HG03095 (cell line): ENCODE measurements around the gene RBMS1.

ENCODE experiments used
- ATAC-seq: cut with Tn5 transposase; IDR thresholded peaks from one replicate; pipeline ENCODE4 v1.9.1; 2021; ENCODE audit warnings: moderate library complexity; ENCODE audit not compliant: unreplicated experiment

RBMS1 gene

GRCh38 chr2:160389875-160390274, 103.7 kb downstream of the RBMS1 start:
- ATAC-seq = no peak

DNA sequence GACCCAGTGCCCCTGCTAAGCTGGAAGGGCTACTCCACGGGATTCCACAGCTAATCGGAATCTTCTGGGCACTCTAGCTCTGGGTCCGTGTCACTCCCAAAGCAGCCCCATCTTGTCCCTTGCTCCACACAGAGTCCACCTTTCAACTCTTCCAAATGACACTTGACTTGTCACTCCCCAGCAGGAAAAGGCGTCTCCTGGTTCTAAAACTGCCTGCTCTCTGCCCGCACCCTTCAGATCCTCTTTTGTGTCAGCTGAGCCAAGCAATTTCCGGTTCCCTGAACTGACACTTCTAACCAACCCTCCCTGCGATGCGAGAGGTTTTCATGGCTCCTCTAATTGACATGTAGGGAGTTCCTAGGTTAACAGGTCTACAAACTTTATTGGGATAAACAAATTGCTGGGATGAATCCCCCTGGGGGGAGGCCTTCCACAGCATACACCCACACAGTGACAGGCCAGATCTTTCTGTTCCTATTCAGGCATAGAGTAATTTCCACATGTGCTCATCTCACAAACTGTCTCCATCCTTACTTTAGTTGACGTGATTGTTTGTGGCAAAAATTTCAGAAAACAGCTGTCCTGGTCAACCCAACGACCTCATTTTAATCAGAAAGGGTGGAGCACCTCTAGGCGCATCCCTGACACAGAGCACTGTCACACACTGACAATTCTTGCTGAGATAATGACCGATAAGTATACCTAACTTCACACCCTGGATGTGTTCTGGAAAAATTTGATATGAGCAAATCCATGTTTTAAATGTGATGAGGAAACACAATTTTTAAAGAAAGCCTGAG, 104.9 kb downstream of the RBMS1 start:
- ATAC-seq = no peak

- ATAC-seq = no peak
Measured at GRCh38 chr2:160387558-160388262, 105.9 kb downstream of the RBMS1 start.

DNA sequence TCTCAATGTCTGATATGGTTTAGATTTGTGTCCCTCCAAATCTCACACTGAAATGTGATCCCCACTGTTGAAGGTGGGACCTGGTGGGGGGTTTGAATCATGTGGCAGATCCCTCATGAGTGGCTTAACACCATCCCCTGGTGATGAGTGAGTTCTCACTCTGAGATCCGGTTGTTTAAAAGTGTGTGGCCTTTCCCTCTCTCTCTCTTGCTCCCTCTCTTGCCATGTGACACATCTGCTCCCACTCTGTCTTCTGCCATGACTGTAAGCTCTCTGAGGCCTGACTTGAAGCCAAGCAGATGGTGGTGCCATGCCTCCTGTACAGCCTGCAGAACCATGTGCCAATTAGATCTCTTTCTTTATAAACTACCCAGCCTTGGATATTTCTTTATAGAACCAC, 108.8 kb downstream of the RBMS1 start:
- ATAC-seq = no peak

DNA sequence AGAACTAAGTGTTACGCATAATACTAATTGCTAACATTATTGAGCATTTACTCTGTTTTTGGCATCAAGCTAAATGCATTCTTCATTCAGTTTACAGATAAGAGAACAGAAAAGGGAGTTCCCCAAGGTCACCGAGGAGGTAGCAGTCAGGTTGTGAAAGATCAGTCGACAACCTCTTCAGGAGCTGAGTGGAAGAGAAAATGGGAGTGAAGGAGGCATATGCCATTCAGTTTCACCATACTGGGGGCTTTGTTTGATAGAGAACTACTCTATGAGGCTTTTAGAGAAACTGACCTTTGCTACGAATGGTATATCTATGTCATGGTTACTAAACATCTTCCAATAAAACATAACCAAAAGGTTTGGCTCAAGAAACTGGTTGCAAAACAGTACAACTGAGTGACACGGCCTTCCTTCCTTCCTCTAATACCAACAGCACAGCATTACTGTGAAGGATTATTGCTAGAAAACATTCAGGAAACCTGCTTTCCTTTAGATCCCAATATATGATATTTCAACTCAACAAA, 112.1 kb downstream of the RBMS1 start:
- no peak for ATAC-seq

GRCh38 chr2:160380611-160381010, 113.0 kb downstream of the RBMS1 start:
- no peak for ATAC-seq

DNA sequence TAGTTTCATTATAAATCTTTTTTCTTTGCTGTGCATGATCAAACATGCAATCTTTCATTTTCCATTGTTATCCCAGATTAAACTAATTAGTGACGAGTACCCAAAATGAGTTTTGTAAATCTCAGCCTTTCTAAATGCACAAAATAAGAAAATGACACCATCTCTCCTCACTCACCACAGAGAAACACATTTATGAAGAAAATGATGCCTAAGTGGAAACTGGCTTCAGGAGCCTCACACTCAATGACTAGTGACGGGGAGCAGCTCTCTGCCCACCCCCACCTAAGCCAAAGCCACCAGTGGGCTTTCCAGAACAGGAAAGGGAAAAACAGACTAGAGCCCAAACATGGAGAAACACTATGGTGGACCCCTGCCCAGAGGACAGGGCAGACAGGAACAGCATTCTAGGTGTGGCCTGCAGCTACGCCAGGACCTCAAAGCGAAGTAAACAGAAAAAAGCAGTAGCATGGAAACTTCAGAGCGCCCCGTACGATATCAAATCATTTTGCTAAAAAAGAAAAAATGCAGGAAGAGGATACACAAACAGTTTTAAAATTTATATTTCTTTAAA, 113.5 kb downstream of the RBMS1 start:
- no peak for ATAC-seq

GRCh38 chr2:160379399-160379798, 114.2 kb downstream of the RBMS1 start:
- ATAC-seq = no peak

DNA sequence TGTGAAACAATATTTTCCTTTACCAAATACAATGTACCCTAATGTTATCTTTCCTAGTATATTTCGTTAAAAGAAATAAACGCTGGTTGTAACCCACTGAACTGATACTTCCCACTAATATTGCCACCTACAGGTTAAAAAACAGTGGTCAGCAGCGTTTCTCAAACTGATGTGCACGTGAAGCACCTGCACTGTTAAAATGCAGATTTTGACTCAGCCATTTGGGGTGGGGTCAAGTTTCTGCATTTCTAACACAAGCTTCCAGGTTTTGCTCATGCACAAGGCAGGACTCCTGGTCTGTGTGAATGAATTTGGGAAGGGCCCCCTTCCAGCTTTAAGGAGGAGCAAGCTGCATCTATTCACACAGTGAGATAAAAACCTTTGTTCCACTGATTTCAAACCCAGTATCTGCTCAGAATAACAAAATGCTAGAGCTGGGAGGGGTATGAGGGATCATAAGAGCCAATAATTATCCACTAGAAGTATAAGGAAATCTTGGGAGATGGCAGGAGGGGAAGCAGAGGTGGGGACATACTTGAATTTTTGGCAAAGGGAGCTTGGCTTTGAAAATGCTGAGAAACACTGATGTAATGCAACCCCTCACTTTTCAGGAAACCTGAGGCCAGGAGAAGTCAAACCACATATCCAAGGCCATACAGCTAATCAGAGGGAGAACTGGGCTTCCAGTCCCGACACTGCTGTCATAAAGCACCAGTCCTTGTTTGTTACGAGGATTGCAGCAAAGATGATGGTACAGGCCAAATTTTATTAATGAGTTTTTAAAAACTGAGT, 116.2 kb downstream of the RBMS1 start:
- ATAC-seq = no peak

DNA sequence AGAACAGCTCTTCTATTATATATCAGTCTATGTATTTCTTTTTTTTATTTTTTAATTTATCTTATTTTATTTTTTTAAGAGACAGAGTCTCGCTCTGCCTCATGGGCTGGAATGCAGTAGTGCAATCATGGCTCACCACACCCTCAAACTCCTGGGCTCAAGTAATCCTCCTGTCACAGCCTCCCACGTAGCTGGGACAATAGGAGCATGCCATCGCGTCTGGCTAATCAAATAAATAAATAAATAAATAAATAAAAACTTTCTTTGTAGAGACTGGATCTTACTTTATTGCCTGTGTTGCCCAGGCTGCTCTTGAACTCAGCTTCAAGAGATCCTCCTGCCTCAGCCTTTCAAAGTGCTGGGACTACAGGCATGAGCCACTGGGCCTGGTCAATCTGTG, 117.0 kb downstream of the RBMS1 start:
- no peak for ATAC-seq

- ATAC-seq = no peak
Measured at GRCh38 chr2:160375802-160376469, 117.7 kb downstream of the RBMS1 start.

DNA sequence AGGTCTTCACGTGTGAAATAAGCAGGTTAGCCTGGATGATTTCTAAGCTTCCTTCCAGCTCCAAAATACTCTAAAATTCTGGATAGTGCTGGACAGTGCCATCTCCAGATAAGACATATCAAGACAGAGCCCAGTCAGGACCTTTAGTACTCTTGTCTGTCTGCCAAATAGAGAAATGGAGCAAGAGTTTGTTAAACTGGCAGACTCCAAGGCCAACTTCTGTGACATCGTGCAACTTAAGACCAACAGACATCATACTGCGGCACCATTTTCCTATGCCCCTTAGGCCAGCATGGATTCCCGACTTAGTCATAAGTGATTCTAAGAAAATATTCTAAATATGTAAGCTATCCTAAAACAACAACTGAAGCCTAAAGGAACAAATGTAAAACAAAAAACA, 118.6 kb downstream of the RBMS1 start:
- ATAC-seq = no peak

DNA sequence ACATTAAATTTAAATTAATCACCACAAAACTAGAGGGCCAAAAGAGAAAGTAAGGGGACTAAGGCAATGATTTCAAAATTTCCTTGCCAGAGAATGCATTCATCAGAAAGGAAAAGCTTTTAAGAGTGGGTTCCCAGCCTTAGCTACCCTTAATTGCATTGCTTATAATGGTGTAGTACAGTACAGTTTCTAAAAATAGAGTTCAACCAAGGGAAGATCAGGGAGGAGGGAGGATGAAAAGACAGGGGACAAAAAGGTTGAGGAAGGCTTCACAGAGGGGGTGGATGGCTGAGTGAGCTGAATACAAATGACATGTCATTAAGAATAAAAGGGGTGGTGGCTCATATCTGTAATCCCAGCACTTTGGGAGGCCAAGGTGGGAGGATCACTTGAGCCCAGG, 119.9 kb downstream of the RBMS1 start:
- no peak for ATAC-seq

GRCh38 chr2:160373263-160373662, 120.3 kb downstream of the RBMS1 start:
- ATAC-seq = no peak

GRCh38 chr2:160372585-160372984, 121.0 kb downstream of the RBMS1 start:
- ATAC-seq = no peak

DNA sequence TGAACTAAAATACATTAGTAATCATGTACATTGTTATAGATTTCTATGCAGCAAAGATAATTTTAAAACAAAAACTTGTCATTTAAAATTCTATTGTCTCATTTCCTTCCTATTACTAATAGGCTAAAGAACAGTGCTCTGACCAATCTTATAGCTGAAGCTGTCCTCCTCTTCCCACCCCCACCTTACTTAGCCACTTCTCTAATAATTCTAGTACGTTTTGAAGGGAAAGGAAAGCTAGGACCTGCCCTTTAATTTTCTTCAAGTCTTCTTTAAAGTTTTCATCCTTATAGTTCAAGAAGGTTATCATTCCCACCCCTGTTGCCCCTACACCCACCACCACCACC, 121.6 kb downstream of the RBMS1 start:
- ATAC-seq = no peak

DNA sequence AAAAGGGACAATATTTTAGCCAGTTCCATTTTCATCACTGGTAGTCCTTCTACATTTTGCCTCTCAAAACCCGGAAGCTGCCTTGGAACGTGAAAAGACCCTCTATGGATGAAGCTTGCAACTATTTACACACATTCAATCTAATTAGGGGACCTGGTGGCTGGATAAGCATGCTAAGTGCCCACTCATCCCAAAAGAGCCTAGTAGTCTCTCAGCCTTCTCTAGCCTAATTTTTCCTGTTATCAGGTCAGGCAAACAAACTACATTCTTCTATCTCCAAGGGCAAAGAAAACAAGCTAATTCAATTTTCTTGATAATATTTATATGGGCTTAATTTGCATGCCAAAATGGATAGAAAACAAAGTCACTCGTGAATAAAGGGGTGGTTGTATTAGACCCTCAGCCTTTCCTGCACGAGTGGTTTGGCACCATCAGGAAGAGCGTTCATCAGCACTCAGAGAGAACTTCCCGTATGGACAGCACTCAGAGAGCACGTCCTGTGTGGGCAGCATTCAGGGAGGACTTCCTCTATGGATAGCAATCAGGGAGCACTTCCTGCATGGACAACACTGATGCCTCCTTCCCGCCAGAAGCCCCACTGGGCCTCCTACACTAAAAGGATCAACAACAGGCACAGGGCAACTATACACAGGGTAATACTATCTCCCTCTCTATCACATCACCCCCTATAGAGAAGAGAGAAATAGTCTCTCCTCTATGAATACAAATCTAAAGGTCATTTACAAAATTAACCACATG, 122.2 kb downstream of the RBMS1 start:
- ATAC-seq = no peak

DNA sequence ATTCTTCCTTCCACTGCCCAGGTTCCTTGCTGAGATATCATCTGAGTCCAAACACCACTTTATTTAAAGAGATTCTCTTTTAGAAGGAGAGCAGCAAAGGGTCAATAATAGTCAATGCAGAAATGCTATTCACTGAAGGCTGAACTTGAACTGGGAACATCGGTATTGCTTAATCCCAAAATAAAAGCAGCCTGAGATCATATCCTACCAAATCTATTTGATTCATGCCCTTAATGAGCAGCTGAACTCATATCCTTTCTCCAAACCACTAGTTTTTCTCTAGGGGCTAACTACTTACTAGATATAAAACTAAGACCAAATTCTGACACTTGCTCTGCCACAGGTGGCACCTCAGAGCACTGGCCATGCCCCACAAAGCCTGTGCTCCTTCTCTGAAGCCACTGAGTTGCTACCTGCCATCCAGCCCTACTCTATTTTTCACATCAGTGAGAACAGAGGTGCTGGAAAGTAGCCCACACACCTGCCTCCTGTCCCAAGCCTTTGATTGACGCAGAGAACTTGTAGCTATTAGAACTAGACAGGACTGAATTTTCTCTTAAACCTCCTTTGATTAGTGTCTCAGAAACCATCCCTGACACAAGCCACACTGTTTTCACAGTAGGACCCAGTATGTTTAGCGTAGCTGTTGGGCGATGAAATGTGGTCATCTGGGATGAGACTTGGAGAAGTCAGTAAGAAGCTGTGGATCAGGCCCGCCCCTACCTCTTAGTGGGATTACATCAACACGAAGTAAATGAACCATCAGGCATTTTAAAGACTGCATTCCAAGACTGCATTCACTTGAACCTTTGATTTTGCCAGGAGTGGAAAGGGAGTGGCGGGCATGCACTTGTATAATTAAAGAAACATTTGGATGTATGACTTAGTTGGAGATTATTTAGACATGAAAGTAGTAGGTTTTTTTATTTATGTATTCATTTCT, 124.3 kb downstream of the RBMS1 start:
- ATAC-seq = no peak

GRCh38 chr2:160367887-160368286, 125.7 kb downstream of the RBMS1 start:
- ATAC-seq = no peak
